SKM-1 treated with dmso at 0.1 percent for 144 hours (cell line): ENCODE data around the gene GALNTL6.

ENCODE experiments used
- DNase-seq: peaks from one replicate; lab custom pipeline; 2025; ENCODE audit not compliant: unreplicated experiment; lab: John Stamatoyannopoulos, UW

Gene GALNTL6

GRCh38 chr4:172188248-172188988 is 375.2 kb downstream of the GALNTL6 start:
- no peak for DNase-seq

DNA sequence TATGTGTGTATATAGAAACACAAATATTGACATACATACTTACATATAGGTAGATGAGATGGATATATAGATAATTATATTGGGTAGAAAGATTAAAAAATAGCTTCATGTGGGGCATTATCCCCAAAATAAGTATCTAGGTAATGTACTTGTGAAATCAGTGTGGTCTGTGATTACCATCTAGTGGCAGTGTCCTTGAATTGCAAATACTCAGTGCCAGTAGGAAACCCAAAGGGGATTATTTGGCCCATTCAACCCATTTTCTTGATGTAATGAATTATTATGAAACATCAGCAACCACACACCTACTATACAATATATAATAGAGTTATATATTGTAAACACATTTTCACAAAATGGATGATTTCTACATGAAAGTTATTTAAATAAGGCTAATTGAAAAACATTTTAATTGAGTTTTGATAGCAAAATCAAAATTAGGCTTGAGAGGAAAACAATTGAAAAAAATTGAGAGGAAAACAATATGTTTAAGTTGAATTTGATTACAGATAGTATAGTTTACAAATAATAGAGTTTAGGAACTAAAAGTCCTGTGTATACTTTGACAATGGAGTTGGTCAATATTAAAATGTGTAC is 389.4 kb downstream of the GALNTL6 start:
- DNase-seq, result peak; percentile 26

GRCh38 chr4:172207258-172207657 is 394.1 kb downstream of the GALNTL6 start:
- DNase-seq, result peak; percentile 66

DNA sequence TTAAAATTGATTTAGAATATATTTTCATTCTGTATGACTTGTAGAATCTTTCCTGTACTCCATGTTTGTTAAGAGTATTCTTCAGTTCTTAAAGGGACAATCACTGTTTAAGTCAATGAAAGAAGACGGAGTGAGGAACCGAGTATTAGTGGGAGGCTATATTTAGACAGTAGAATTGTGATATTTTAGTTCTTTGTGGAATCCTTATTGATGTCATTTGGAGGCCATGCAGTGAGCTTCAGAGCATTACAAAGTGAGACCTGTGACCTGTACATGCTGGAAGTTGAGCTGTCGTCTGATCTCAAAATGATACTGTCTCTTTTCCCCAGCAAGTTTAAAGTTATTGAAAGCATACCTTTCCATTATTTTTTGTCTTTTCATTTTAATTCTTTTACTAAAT is 394.7 kb downstream of the GALNTL6 start:
- peak; percentile 35 for DNase-seq

DNA sequence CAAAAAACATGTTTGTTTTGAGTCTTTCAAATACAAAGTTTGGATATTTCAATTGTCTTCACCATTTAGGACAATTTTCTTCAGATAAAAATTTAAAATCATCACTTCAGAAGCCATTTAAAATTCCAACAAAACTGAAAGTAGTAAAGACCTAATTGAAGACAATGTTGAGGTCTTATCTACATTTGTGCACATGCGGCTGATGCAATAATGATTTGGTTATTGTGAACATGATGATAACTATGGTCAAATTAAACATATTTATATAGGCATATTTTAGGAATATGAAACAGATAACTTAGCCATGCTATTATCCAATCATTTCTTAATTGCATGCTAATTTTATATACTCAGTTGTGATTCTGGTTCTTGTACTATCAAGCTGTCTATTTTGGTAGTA is 407.5 kb downstream of the GALNTL6 start:
- DNase-seq, result no peak

- no peak for DNase-seq
These were observed 412.3 kb downstream of the GALNTL6 start for GRCh38 chr4:172225457-172225856.

DNA sequence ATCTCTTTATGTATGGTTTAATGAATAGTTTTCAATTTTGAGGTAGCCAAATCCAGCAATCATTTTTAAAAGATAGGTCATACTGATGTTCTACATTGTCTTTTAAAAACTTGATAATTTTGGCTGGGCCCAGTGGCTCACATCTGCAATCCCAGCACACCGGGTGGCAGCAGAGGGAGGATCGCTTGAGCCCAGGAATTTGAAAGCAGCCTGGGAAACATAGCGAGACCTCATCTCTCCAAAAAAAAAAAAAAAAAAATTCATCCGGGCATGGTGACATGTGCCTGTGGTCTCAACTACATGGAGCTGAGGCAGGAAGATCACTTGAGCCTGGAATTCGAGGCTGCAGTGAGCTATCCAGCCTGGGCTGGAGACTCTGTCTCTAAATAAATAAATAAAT is 419.8 kb downstream of the GALNTL6 start:
- no peak for DNase-seq

- no peak for DNase-seq
These were observed 430.3 kb downstream of the GALNTL6 start for GRCh38 chr4:172243551-172243950.

DNA sequence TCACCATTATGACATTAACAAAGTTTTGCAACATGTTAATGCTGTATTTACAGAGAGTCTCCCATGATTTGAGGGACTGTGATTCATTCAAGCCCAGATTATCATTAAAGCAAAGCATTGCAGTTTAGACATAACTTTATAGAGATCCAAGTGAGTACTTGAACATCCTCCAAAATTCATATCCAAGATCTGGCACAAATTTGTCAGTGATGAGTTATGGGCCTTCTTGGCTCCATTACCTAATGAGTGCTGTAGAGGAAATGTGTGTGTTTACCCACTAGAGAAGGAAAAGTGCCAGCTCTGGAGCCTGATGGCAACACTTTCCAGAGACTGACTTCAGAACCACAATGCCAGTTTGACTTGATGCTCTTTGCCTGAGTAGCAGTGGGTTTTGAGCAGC is 432.3 kb downstream of the GALNTL6 start:
- DNase-seq, result no peak

DNA sequence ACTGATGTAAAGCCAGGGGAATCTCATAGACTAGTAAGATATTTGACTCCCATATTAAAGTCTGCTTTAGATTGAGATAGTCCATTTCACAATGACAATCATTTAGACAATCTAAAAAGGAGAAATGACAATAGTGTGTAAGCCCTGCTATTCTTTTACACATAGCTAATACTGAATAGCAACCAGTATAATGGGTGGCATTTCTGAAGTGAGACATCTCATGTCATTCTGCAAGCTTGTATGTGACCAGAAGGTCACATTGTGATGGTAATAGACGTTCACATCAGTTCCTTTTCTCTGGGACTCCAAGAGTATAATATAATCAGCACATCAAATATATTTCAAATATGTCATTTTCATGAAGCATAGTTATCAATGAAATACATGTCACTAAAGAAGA is 440.2 kb downstream of the GALNTL6 start:
- DNase-seq, result no peak

GRCh38 chr4:172256820-172257219 is 443.6 kb downstream of the GALNTL6 start:
- DNase-seq, result no peak

DNA sequence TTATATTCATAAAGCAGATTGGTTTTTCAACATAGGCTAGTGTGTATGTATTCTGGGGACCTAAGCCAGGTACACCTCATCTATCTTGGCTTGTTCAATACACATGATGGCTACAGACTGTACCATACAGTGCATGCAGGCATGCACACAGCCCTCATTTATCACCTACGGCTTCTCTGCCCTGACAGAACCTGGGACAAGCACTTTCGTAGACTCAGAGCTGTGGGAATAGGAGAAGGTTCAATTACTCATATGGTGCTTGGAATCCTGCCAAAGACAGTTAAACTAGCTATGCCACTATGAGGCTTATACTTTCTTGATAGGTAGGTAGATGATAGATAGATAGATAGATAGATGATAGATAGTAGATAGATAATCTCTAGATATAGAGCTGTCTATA is 457.2 kb downstream of the GALNTL6 start:
- DNase-seq, result no peak

DNA sequence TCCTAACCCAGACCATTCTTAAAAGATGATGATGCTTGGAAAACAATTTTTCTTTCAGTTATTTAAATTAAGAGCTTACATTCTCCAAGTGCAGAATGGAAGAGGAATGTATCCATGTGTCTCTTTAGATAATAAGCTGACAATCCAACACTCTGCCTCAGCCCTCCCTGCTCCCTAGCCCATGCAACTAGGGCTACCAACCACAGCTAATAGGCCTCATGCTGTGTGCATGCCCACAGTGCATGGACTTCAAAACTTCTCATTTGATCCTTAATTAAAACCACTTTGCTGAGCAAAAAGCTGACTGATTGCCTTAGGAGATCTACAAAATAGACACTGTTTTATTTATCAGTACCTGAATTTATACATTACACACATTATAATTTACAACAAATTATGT is 473.9 kb downstream of the GALNTL6 start:
- no peak for DNase-seq

DNA sequence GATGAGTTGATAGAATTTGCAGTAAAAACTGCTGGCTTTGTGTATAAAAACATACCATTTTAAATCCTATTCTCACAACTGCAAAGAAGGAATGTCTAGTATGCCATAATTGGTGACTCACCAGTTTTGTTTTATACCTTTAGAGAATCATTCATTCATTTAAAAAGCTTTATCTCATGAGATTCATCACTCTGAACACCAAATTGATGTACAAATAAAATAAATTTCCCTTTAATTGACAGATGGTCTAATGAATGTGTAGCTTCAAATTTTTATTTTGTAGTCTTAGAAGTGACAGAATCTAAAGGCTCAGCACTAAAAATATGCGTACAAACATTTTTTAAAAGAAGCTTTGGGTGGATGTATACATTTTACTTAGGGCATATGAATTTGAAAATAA is 492.5 kb downstream of the GALNTL6 start:
- DNase-seq, result no peak

GRCh38 chr4:172308078-172308477 is 494.9 kb downstream of the GALNTL6 start:
- no peak for DNase-seq

DNA sequence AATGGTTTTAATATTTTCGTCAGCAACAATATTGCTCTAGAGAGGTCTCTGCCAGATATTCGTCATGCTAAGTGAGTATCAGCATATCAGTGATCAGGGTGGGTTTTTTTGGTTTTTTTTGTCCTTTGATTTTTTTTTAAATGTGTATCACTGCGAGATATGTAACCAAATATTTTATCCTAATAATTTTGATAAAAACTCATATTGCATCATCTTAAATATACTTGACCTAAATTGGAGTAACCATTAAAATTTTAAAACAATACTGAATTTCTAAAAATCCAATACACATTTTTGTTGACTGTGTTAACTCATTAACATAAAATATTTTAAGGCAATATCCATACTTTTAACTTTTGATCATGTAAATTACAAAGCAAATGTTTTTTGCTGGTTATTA is 498.5 kb downstream of the GALNTL6 start:
- DNase-seq, result no peak

- no peak for DNase-seq
These were observed 510.1 kb downstream of the GALNTL6 start for GRCh38 chr4:172323288-172323687.

- DNase-seq, result no peak
These were observed 531.2 kb downstream of the GALNTL6 start for GRCh38 chr4:172344308-172344938.

GRCh38 chr4:172348426-172348825 is 535.2 kb downstream of the GALNTL6 start:
- DNase-seq, result no peak

- no peak for DNase-seq
These were observed 539.2 kb downstream of the GALNTL6 start for GRCh38 chr4:172352356-172352755.

DNA sequence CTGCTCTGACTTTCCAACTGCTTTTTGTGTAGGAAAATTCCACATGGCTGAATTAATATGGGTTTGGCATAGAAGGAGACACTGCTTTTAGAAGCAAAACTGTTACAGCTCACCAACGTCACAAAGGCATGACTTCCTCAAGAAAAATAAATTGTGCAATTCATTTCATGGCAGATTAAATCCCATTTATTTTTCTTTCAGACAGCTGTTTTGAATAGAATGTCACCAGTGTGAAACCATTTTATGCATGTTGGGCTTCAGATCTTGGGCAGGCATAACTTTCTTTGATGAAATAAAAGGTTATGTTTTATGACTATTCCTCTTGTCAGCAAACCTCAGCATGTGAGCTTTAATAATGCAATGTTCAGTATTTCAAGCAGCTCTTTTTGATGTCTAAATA is 542.8 kb downstream of the GALNTL6 start:
- DNase-seq, result no peak

GRCh38 chr4:172357006-172357540 is 543.9 kb downstream of the GALNTL6 start:
- no peak for DNase-seq
